ENCODE measurements around the gene COBL.

COBL gene

DNA sequence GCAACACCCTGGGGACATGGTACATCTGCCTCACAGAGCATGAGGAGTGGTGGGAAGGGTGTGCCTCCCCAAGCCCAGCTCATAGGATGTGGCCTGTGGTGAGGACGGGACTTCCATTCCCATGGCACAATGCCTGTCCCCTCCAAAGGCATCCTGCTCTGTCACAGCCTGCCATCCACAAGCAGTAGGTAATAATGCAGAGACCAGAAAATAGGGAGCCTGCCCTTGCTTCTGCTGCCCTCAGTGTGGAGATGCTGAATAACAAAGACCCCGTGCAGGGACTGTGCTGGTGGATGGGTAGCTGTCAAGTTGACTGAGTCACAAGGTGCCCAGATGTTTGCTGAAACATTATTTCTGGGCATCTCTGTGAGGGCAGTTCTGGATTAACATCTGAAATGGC lies 334.0 kb downstream of the COBL start:
- no peak for FAIRE-seq

DNA sequence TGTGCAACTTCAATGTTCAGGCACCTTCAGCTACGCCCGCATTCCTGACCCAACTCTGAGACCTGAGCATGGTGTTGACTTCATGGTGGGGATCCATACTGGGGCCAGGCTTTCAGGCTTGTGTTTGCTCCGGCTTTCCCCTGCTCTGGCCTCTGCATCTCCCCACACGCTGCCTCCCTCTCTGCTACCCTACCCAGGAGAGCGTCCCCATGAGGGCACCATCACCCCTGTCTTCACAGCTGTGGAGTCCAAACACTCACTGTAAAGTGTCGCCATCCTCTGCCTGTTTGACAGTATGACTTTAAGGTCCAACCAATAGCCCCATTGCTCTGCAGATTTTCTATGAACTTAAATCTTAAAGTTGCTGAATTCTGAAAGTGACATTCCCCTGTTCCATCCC lies 334.9 kb downstream of the COBL start:
- no peak for FAIRE-seq

GRCh38 chr7:50980411-50980810 lies 336.2 kb downstream of the COBL start:
- FAIRE-seq: no peak

- FAIRE-seq: no peak
These were observed 337.9 kb downstream of the COBL start for GRCh38 chr7:50978633-50979215.

DNA sequence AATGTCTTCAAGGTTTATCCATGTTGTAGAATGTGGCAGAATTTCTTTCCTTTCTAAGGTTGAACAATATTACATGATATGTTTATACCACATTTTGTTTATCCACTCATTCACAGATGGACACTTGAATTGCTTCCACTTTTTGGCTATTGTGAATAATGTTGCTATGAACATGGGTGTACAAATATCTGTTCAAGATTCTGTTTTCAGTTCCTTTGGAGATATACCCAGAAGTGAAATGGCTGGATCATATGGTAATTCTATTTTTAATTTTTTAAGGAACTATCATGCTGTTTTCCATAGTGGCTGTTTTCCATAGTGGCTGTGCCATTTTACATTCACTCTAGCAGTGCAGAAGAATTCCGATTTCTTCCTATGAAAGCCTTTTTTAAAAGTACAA lies 339.2 kb downstream of the COBL start:
- FAIRE-seq: no peak

DNA sequence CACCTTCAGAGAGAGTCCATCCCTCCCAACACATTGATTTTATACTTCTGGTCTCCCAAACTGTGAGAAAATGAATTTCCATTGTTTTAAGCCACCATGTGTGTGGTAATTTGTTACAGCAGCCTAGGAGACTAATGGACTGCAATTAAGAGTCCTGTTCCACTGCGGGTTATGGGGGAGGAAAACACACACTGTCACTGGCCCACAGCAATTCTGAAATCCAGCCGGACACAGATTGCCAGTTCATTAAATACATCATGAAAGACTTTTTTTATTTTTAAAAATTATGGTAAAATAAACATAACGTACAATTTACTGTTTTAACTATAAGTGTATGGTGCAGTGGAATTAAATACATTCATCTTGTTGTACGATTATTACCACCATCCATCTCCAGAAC lies 340.5 kb downstream of the COBL start:
- FAIRE-seq: no peak

DNA sequence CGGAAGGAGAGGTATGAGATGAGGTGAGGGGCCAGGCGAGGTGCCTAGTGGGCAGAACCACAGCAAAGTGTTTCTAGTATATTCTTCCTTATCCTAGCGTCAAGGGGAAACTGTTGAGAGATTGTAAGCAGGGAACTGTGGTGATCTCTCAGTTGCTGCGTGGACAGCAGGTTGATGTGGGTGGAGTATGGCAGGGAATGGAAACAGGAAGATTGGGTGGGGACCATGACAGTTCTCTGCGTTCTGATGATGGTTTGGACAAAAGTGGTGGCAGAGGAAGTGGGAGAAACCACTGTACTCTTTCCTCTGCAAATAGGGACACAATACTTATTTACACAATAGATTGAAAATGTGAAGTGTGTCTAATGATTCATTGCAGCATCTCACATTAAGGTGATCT lies 342.4 kb downstream of the COBL start:
- FAIRE-seq: no peak

- FAIRE-seq: no peak
These were observed 342.8 kb downstream of the COBL start for GRCh38 chr7:50973814-50974213.

- no peak for FAIRE-seq
These were observed 346.5 kb downstream of the COBL start for GRCh38 chr7:50970092-50970491.
